Left colon (tissue), 2 donors: ENCODE results near the gene ZNF674. TPM values are rescaled to one million over a fixed set of nuclear protein-coding genes. Genes with fewer than 3 reads are reported as not detected.
"Not testable (repeated sequence)": the region's sequence is repeated elsewhere in the genome, so short reads cannot be mapped to it uniquely, and the experiment has no call there.

Source experiments
- ATAC-seq: fragments of 200-7000 bp; cut with Tn5 transposase; one replicate; pipeline ENCODE4 v1.9.1; 2020; ENCODE audit warnings: mild to moderate bottlenecking, moderate library complexity
- DNase-seq, 2 donors: peaks; one replicate each; pipeline ENCODE4 v3.0.0-alpha.2; 2020
- intact Hi-C, 2 donors: fragments of 100-400 bp; cut with DNase I in 1 of 2; cut with micrococcal nuclease in 1 of 2; formaldehyde crosslinking; loops; one replicate each; pipeline versions ENCODE4 v1.11.2 to v1.14.0; 2022; cut with DNase I, micrococcal nuclease
- total RNA-seq, 2 donors: library from RNA; stranded (reverse); fragmentation: NEBNext Ultra II Directional; extraction: Animal tissue kit (Norgen Biotek cat#: 25700); gene quantifications; one replicate each; pipeline ENCODE4 v1.2.1, GENCODE V29; 2021
- donor health status: DM: no; HTN: no; CAD: no.
- donor health status: DM: yes; HTN: yes; CAD: no.

ZNF674 gene
- total RNA-seq, 2 donors from 2014 or later: 3.6 to 4.2 TPM

DNA sequence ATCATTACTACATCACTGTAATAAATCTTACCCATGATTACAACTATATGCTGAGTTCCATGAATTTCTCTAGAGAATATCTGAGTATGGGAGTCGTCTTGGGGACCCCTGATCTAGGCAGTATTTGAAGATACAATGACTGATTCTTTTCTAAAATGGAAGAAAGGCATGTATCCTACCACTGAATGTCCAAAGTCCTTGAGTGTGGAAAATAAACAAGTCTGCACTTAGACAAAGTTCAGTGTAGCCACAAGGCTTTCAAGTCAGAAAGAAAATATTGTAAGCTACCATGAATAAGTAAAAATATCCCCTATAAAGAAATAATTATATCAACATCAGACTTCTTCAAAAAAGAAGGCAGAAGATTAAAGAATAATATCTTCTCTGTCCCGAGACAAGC lies 42.4 kb downstream of the ZNF674 start:
- intact Hi-C loops: no loop called here
- no peak for DNase-seq
- ATAC-seq: no peak

DNA sequence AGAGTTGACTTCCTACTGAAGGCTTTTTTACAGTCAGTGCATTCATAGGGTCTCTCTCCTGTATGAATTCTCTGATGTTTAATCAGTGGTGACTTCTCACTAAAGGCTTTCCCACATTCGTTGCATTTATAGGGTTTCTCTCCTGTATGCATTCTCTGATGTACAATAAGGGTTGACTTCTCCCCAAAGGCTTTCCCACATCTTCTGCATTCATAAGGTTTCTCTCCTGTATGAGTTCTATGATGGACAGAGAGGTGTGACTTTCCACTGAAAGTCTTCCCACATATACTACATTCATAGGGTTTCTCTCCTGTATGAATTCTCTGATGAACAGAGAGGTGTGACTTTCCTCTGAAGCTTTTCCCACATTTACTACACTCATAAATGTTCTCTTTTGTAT lies 45.2 kb downstream of the ZNF674 start:
- no peak for DNase-seq
- intact Hi-C loops: no loop called here
- ATAC-seq: no peak

DNA sequence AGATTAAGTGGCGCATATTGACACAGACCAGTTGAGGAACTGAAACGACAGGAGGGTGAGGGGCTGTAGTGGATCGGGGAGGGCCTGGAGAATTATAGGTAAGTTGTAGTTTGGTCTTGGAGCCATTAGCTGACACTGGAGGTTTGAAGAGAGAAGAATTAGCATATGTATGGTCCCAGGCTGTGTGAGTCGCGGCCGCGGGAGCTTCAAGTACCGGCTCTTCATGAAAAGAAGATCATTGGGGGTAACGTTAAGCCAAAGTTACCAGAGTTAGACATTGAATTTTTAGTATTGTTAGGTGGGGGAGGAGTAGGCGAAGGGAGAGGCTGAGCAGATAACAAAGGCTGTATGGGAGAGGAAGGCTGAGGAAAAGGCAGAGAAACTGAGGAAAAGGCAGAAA lies 56.5 kb downstream of the ZNF674 start:
- ATAC-seq (no peak), DNase-seq (no peak)

DNA sequence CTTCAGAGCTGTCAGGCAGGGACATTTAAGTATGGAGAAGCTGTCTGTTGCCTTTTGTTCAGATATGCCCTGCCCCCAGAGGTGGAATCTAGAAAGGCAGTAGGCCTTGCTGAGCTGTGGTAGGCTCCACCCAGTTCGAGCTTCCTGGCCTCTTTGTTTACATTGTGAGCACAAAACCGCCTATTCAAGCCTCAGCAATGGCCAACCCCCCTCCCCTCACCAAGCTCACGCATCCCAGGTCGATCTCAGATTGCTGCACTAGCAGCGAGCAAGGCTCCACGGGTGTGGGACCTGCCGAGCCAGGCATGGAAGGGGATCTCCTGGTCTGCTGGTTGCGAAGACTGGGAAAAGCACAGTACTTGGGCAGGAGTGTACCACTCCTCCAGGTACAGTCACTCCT lies 59.3 kb downstream of the ZNF674 start:
- DNase-seq: no peak
- ATAC-seq: no peak

More for the DNA sequence above, 56.5 kb downstream of the ZNF674 start:
- intact Hi-C loops: no loop called here

DNA sequence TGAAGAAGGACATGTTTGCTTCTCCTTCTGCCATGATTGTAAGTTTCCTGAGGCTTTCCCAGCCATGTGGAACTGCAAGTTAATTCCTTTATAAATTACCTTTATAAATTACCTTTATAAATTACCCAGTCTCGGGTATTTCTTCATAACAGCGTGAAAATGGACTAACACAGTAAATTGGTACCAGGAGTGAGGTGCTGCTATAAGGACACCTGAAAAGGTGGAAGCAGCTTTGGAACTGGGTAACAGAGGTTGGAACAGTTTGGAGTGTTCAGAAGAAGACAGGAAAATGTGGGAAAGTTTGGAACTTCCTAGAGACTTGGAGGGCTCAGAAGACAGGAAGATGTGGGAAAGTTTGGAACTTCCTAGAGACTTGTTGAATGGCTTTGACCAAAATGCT lies 66.6 kb downstream of the ZNF674 start:
- ATAC-seq, DNase-seq, intact Hi-C loops: not testable (repeated sequence)

More for the DNA sequence above, 59.3 kb downstream of the ZNF674 start:
- intact Hi-C loops: no loop called here

DNA sequence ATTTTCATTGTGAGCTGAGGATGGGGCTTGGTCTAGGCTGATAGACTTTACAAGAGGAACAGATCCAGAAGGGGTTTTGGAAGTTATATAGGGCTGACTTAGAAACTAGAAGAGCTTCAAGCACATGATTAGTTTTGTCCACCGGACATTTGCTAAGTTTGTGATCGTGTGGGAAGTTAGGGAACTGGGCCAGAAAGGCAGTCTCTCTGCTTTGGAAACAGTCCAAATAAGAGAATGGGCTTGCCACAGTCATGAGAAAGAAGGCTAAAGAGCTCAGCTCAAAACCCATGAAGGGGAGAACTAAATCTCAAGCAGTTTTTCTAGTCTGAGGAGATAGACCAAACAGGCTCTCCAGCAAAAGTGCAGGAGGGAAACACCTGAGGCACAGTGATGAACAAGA lies 67.8 kb downstream of the ZNF674 start:
- DNase-seq: no peak
- no peak for ATAC-seq
- intact Hi-C loops: no loop called here

DNA sequence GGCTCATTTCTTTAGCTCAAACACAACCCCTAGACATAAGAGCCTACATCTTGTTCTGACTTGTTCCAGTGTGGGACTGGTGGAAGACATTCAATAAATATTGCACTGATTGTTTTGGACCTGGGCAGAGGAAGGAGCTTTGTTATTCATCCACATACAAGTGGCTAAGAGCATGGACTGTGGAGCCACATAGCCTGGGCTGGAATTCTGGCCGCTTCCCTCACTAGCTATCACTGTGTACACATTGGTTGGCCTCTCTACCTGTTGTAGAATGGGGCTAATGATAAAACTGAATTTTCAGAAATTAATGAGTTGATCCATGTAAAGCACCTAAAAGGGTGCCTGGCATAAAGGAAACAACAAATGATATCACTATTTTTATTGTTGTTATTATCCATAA lies 80.0 kb downstream of the ZNF674 start:
- DNase-seq: no peak
- intact Hi-C loops: no loop called here
- no peak for ATAC-seq

DNA sequence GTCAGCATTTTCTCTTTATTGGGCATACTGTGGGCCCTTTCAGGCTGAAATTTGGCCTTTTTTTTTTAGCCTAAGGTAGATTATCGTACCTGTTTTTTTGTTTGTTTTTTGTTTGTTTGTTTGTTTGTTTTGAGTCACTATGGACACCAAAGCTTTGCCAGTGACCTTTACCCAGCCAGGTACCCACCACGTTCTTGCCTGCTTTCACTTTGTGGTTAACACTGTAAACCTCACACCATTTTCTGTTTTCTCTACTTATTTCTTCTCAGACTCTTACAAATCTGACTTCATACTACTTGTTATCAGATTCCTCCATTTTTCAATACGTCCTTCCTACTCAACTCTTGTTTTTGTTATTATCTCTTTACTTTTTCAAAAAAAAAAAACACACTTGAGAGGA lies 81.5 kb downstream of the ZNF674 start:
- intact Hi-C loops: no loop called here
- no peak for ATAC-seq
- DNase-seq: no peak

DNA sequence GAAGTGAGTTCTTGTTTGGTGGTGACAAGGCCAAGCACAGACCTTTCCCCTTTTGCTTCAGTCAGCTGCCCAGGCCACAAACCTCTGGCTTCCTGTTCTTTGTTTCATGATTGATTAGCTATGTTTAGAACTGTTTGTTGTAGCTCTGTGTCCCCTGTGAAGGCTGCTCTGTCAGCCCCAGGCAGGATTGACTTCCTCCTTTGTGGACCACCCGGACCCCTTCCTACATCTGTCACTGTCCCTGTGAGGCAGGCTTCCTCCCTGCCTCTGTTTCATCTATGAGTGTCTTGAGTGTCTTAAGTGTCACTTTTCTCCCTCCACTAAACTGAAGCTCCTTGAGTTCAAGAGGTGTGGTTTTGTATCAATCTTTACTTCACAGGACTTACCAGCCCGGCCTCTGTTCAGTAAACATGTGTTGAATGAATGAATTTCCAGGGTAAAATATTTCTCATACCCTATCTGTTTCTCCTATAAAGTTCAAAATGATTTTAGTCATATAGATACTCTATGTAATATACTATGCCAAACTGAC lies 83.5 kb downstream of the ZNF674 start:
- intact Hi-C loops: no loop called here
- no peak for DNase-seq
- ATAC-seq: no peak

DNA sequence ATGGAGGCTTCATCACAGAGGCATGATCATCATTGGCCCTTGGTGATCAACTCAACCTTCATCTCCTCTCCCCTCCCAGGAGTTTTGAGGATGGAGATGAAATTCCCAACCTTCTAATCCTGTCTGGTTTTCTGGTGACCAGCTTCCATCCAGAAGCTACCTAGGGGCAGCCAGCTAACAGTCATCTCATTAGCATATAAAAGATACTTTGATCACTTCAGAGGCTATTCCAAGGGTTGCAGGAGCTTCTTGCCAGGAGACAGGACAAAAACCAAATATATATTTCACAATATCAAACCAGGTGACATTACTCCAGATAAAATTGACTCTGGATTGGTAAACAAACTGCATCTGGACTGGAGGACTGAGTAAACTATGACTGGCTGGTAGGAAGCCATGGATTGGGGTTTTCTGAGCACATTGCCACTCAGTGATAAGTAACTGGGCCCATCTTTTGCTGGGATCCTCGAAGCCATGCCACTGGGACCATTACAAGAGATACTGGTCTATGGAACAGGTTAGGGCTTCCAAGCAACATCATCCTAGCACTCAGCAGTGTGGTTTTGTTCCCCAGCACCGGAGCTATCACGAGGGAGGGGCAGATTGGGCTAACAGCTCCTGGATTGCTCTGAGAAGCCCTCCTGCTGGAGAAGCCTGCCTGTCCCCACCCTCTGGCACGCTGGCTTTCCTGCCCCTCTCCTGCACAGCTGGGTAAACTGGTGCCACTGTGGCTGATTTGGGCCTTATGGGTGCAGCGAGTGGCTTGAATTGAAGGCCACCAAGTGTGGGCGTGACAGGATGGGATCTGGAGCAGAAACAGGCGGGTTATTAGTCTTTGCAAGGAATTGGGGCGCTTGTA lies 84.2 kb downstream of the ZNF674 start:
- DNase-seq, intact Hi-C loops, ATAC-seq: not testable (repeated sequence)

DNA sequence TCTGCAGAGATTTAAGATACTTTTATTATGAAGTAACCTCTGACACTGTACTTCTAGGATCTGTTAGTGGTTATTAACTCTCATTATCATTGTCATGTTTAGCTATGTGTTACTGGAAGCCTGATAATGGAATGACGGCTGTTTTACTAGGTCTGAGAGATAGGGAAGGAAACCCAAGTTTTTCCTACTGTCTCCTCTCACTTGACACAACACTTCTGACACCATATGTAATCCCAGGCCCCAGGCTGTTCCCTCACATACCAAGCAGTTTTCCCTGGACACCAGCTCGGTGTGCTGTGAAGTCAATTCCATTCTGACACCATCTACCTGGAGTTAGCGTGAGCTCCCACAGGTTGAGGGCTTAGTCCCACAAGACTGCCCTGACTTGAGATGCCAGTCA lies 85.6 kb downstream of the ZNF674 start:
- intact Hi-C loops: no loop called here
- DNase-seq (no peak), ATAC-seq (no peak)

DNA sequence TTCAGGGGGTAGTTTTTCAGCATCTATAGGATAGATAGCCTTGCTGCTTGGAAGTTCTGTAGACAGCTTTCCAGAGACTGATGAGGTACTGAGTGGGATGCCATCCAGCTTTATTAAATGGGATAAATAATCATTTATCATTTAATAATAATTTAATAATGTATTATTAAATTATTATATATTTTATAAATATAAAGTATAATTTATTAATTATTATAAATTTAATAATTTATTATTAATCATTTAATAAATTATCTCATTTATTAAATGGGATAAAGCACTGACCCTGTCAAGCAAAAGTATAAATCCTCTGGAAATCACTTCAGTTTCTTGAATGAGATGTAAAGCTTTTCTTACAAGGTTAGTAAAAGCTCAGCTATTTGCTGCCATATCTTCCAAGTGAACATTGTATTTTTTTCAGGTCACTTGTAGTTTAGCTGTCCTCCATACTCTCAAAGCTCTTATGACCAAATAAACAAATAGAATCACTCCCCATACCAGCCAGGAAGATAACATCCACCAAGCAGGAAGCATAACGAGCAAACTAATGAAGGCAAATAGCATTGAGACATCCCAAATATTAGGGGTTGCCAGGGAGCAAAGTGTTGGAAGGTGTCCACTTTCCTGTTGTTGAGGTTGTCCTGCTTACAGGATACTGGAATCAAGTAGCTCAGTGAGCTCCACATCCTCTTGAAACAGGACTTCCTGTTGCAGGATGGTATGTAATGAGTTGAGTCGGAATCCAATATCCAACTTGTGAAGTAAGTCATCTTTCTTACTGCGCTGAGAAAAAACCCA lies 88.9 kb downstream of the ZNF674 start:
- intact Hi-C loops: no loop called here
- DNase-seq (no peak), ATAC-seq (no peak)

Other genes with a start within 250 kb of the ZNF674 start
- gene CHST7, start 28.3 kb upstream of the ZNF674 start, total RNA-seq: 1 to 10 TPM; 2.5 to 3.1 TPM
- 1 to 10 TPM in 1 of 2 donors, under 1 TPM in 1; 0.95 to 1.9 TPM for gene SLC9A7, start 213.7 kb upstream of the ZNF674 start, total RNA-seq